Ureter (tissue), 1 donor: ENCODE measurements around the gene FBXW11. TPM values are rescaled to one million over a fixed set of nuclear protein-coding genes. Genes with fewer than 3 reads are reported as not detected.
"Not testable (repeated sequence)": the region's sequence is repeated elsewhere in the genome, so short reads cannot be mapped to it uniquely, and the experiment has no call there.

Experiments
- DNase-seq: peaks from one replicate; pipeline ENCODE4 v3.0.0-alpha.2; 2020; ENCODE audit warnings: low spot score
- total RNA-seq: library from RNA; stranded (reverse); gene quantifications from one replicate; pipeline ENCODE4 v1.2.4, GENCODE V29; 2023
- donor health status: DM: yes; HTN: yes; CAD: no.

Gene FBXW11
- total RNA-seq, 1 donor from 2014 or later = 64.2 TPM

- no peak for DNase-seq
Observed at GRCh38 chr5:171954721-171955120, 51.7 kb downstream of the FBXW11 start.

GRCh38 chr5:171953860-171954701 is 52.4 kb downstream of the FBXW11 start:
- no peak for DNase-seq

GRCh38 chr5:171952021-171952420 is 54.4 kb downstream of the FBXW11 start:
- no peak for DNase-seq

- no peak for DNase-seq
Observed at GRCh38 chr5:171951218-171951617, 55.2 kb downstream of the FBXW11 start.

- DNase-seq = no peak
Observed at GRCh38 chr5:171946000-171946781, 60.2 kb downstream of the FBXW11 start.

GRCh38 chr5:171945476-171945875 is 61.0 kb downstream of the FBXW11 start:
- DNase-seq = no peak

GRCh38 chr5:171945066-171945465 is 61.4 kb downstream of the FBXW11 start:
- DNase-seq = no peak

GRCh38 chr5:171942112-171942516 is 64.3 kb downstream of the FBXW11 start:
- DNase-seq = not testable (repeated sequence)

GRCh38 chr5:171941675-171942074 is 64.8 kb downstream of the FBXW11 start:
- not testable (repeated sequence) for DNase-seq

- DNase-seq = not testable (repeated sequence)
Observed at GRCh38 chr5:171941275-171941674, 65.2 kb downstream of the FBXW11 start.

GRCh38 chr5:171939951-171940350 is 66.5 kb downstream of the FBXW11 start:
- no peak for DNase-seq

- DNase-seq = no peak
Observed at GRCh38 chr5:171938358-171938757, 68.1 kb downstream of the FBXW11 start.

- no peak for DNase-seq
Observed at GRCh38 chr5:171937351-171937750, 69.1 kb downstream of the FBXW11 start.

GRCh38 chr5:171934586-171934985 is 71.9 kb downstream of the FBXW11 start:
- no peak for DNase-seq

- DNase-seq = no peak
Observed at GRCh38 chr5:171931163-171931562, 75.3 kb downstream of the FBXW11 start.

GRCh38 chr5:171927345-171927941 is 79.0 kb downstream of the FBXW11 start:
- DNase-seq = no peak

- DNase-seq = no peak
Observed at GRCh38 chr5:171926311-171926710, 80.1 kb downstream of the FBXW11 start.

- DNase-seq = no peak
Observed at GRCh38 chr5:171924493-171925122, 81.8 kb downstream of the FBXW11 start.

GRCh38 chr5:171920765-171921391 is 85.6 kb downstream of the FBXW11 start:
- DNase-seq = no peak

- not testable (repeated sequence) for DNase-seq
Observed at GRCh38 chr5:171915700-171916099, 90.7 kb downstream of the FBXW11 start.

- no peak for DNase-seq
Observed at GRCh38 chr5:171914726-171915338, 91.6 kb downstream of the FBXW11 start.
